IgD-negative memory B cell (primary cell): ENCODE results near the gene ELF4. TPM values are rescaled to one million over a fixed set of nuclear protein-coding genes. Genes with fewer than 3 reads are reported as not detected.

ENCODE experiments used
- H3K27ac Mint-ChIP-seq, 3 donors: one replicate each; pipeline ENCODE4 v1.8.0; 2020 to 2022; ENCODE audit warnings: mild to moderate bottlenecking in 3 of 3, mixed read lengths in 3 of 3, moderate library complexity in 1 of 3
- H3K27me3 Mint-ChIP-seq: one replicate; pipeline ENCODE4 v1.8.0; 2021; ENCODE audit warnings: mixed read lengths
- H3K36me3 Mint-ChIP-seq: one replicate; pipeline ENCODE4 v1.8.0; 2020; ENCODE audit warnings: mild to moderate bottlenecking, mixed read lengths
- H3K4me1 Mint-ChIP-seq, 3 donors: one replicate each; pipeline ENCODE4 v1.8.0; 2020 to 2022; ENCODE audit warnings: mixed read lengths in 3 of 3, mild to moderate bottlenecking in 1 of 3
- H3K4me3 Mint-ChIP-seq, 4 donors: one replicate each; pipeline ENCODE4 v1.8.0; 2020 to 2022; ENCODE audit warnings: mild to moderate bottlenecking in 4 of 4, mixed read lengths in 4 of 4, moderate library complexity in 3 of 4
- H3K9me3 Mint-ChIP-seq, 3 donors: one replicate each; pipeline ENCODE4 v1.8.0; 2020 to 2021; ENCODE audit warnings: mixed read lengths in 3 of 3, mild to moderate bottlenecking in 1 of 3
- polyA plus RNA-seq: library from polyadenylated mRNA; unstranded; fragments of 300-500 nt; fragmentation: Illumina TruSeq; gene quantifications from one replicate; pipeline ENCODE4 v1.2.3, GENCODE V29; 2021

Gene ELF4
- polyA plus RNA-seq, 1 donor from 2014 or later: 15.6 TPM

- peak overlapping the region in 1 of 3 donors; percentile 86 for H3K27ac Mint-ChIP-seq
- no peaks in the 10 kb centered on the region for H3K9me3 Mint-ChIP-seq
- no peaks in the 10 kb centered on the region for H3K27me3 Mint-ChIP-seq
- peaks cover 2% of the 10 kb centered on the region for H3K36me3 Mint-ChIP-seq
- H3K4me3 Mint-ChIP-seq: no peak overlapping the region
- peaks cover 0 to 5% (median 5%) of the 10 kb centered on the region in 3 donors for H3K4me1 Mint-ChIP-seq
These were observed 55.2 kb downstream of the ELF4 start for GRCh38 chrX:130055103-130055502.

GRCh38 chrX:130053236-130053635, 57.1 kb downstream of the ELF4 start:
- H3K36me3 Mint-ChIP-seq: peaks cover 3% of the 10 kb centered on the region
- H3K27ac Mint-ChIP-seq: no peak overlapping the region
- H3K27me3 Mint-ChIP-seq: no peaks in the 10 kb centered on the region
- H3K4me1 Mint-ChIP-seq: peaks cover 0 to 1% (median 0%) of the 10 kb centered on the region in 3 donors
- peaks cover 0 to 4% (median 0%) of the 10 kb centered on the region in 3 donors for H3K9me3 Mint-ChIP-seq
- H3K4me3 Mint-ChIP-seq: no peak overlapping the region

- peaks cover 6% of the 10 kb centered on the region for H3K36me3 Mint-ChIP-seq
- no peak overlapping the region for H3K27ac Mint-ChIP-seq
- peaks cover 0 to 1% (median 0%) of the 10 kb centered on the region in 3 donors for H3K4me1 Mint-ChIP-seq
- no peaks in the 10 kb centered on the region for H3K27me3 Mint-ChIP-seq
- no peak overlapping the region for H3K4me3 Mint-ChIP-seq
- peaks cover 0 to 4% (median 0%) of the 10 kb centered on the region in 3 donors for H3K9me3 Mint-ChIP-seq
These were observed 59.0 kb downstream of the ELF4 start for GRCh38 chrX:130051176-130051845.

DNA sequence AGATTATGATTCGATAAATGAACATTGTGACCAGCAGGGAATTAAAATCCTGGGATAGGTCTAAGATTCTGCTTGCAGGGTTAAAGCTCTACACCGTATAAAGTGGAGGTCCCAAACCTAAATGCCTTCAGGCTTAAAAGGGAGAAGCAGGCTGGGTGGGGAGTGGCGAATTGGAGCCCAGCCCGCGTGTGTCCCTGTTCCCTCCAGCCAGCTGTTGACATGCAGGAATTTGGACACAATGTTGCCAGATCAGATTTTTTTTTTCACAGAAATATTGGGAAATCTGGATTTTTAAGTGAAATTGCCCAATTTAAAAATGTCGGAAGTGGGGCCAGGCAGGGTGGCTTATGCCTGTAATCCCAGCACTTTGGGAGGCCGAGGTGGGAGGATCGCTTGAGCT, 60.5 kb downstream of the ELF4 start:
- no peak overlapping the region for H3K27ac Mint-ChIP-seq
- peaks cover 0 to 1% (median 0%) of the 10 kb centered on the region in 3 donors for H3K4me1 Mint-ChIP-seq
- H3K4me3 Mint-ChIP-seq: no peak overlapping the region
- no peaks in the 10 kb centered on the region for H3K27me3 Mint-ChIP-seq
- peaks cover 8% of the 10 kb centered on the region for H3K36me3 Mint-ChIP-seq
- H3K9me3 Mint-ChIP-seq: peaks cover 0 to 4% (median 1%) of the 10 kb centered on the region in 3 donors

DNA sequence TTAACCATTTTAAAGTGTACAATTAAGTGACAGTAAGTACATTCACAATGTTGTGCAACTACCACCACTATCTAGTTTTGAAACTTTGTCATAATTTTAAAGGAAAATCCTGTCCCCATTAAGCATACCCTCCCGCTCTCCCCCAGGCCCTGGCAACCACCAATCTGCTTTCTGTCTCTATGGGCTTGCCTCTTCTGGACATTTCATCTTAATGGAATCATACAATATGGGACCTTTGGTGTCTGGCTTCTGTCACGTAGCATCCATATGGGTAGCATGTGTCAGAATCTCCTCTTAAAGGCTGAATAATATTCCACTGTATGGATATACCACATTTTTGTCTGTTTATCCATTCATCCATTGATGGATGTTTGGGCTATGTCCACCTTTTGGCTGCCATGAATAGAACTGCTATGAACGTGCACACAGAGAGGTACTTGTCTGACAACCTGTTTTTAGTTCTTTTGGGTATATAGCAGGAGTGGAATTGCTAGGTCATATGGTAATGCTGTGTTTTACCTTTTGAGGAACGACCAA, 61.5 kb downstream of the ELF4 start:
- Mint-ChIP-seq H3K27ac (no peak overlapping the region), H3K36me3 (peaks cover 9% of the 10 kb centered on the region), H3K4me3 (no peak overlapping the region), H3K27me3 (no peaks in the 10 kb centered on the region), H3K9me3 (peaks cover 0 to 4% (median 1%) of the 10 kb centered on the region in 3 donors), H3K4me1 (peaks cover 0 to 1% (median 0%) of the 10 kb centered on the region in 3 donors)

DNA sequence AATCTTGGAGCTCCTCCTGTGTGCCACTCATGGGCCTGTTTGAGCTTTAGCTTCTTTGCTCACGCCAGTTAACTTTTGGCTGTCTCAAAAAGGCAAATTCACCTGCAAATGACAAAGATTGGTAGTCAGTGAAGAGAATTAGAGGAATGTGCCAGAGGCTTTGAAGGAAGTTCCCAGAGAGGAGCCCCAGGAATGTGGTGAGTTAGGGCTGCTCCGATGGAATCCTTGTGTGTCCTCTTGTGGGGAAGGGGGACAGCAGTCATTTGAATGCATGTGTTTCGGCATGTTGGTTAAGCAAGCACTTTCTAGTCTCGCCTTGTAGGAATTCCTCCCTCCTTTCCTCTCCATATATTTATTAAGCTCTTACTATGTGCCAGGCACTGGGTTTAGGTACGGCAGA, 62.9 kb downstream of the ELF4 start:
- no peak overlapping the region for H3K27ac Mint-ChIP-seq
- H3K27me3 Mint-ChIP-seq: no peaks in the 10 kb centered on the region
- peaks cover 9% of the 10 kb centered on the region for H3K36me3 Mint-ChIP-seq
- peaks cover 0 to 1% (median 0%) of the 10 kb centered on the region in 3 donors for H3K4me1 Mint-ChIP-seq
- H3K9me3 Mint-ChIP-seq: peaks cover 0 to 4% (median 1%) of the 10 kb centered on the region in 3 donors
- no peak overlapping the region for H3K4me3 Mint-ChIP-seq

GRCh38 chrX:130039847-130040246, 70.5 kb downstream of the ELF4 start:
- Mint-ChIP-seq H3K4me1 (no peaks in the 10 kb centered on the region), H3K4me3 (no peak overlapping the region), H3K9me3 (peaks cover 0 to 2% (median 0%) of the 10 kb centered on the region in 3 donors), H3K27ac (no peak overlapping the region), H3K36me3 (peaks cover 5% of the 10 kb centered on the region), H3K27me3 (no peaks in the 10 kb centered on the region)

DNA sequence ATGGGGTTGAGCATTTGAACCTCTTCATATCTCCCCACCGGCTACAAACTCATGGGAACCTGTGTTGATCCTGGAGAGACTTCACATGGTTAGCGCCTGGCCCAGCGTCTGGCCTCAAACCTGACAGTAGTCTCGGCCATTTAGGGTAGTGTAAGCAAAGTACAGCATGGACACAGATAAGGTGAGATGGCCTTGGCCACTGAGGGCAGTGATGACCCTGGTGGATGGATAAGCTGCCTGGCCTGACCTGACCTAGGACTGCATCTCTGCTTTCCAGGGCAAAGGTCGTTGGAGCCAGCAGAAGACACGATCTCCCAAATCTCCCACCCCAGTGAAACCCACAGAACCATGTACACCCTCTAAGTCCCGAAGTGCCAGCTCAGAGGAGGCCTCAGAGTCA, 76.1 kb downstream of the ELF4 start:
- Mint-ChIP-seq H3K9me3 (no peaks in the 10 kb centered on the region), H3K4me1 (peaks cover 0 to 2% (median 1%) of the 10 kb centered on the region in 3 donors), H3K27me3 (peaks cover 5% of the 10 kb centered on the region), H3K36me3 (peaks cover 1% of the 10 kb centered on the region), H3K4me3 (no peak overlapping the region), H3K27ac (no peak overlapping the region)

DNA sequence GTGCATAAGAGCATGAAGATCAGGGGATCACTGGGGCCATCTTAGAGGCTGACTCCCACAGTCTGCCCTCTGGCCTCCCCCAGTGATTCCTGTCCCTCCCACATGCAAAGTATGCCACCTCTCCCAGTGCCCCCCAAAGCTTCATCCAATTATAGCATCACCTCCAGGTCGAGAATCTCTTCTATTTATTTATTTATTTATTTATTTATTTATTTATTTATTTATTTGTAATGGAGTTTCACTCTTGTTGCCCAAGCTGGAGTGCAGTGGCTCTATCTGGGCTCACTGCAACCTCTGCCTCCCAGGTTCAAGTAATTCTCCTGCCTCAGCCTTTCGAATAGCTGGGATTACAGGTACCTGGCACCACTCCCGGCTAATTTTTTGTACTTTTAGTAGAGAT, 77.7 kb downstream of the ELF4 start:
- Mint-ChIP-seq H3K27ac (no peak overlapping the region), H3K4me3 (no peak overlapping the region), H3K4me1 (peaks cover 2 to 4% (median 4%) of the 10 kb centered on the region in 3 donors), H3K36me3 (peaks cover 1% of the 10 kb centered on the region), H3K9me3 (no peaks in the 10 kb centered on the region), H3K27me3 (peaks cover 5% of the 10 kb centered on the region)

- peaks cover 2 to 4% (median 4%) of the 10 kb centered on the region in 3 donors for H3K4me1 Mint-ChIP-seq
- H3K27me3 Mint-ChIP-seq: peaks cover 5% of the 10 kb centered on the region
- H3K27ac Mint-ChIP-seq: no peak overlapping the region
- no peaks in the 10 kb centered on the region for H3K36me3 Mint-ChIP-seq
- no peaks in the 10 kb centered on the region for H3K9me3 Mint-ChIP-seq
- no peak overlapping the region for H3K4me3 Mint-ChIP-seq
These were observed 79.5 kb downstream of the ELF4 start for GRCh38 chrX:130030826-130031225.

GRCh38 chrX:130028196-130028595, 82.1 kb downstream of the ELF4 start:
- H3K27me3 Mint-ChIP-seq: peaks cover 3% of the 10 kb centered on the region
- H3K9me3 Mint-ChIP-seq: no peaks in the 10 kb centered on the region
- peak overlapping the region in 1 of 4 donors; percentile 39 for H3K4me3 Mint-ChIP-seq
- no peaks in the 10 kb centered on the region for H3K36me3 Mint-ChIP-seq
- H3K27ac Mint-ChIP-seq: peak overlapping the region in 1 of 3 donors; percentile 59
- peaks cover 13 to 15% (median 14%) of the 10 kb centered on the region in 3 donors for H3K4me1 Mint-ChIP-seq

GRCh38 chrX:130027569-130027968, 82.7 kb downstream of the ELF4 start:
- H3K27me3 Mint-ChIP-seq: peaks cover 3% of the 10 kb centered on the region
- H3K4me1 Mint-ChIP-seq: peaks cover 13 to 15% (median 14%) of the 10 kb centered on the region in 3 donors
- H3K27ac Mint-ChIP-seq: no peak overlapping the region
- H3K9me3 Mint-ChIP-seq: no peaks in the 10 kb centered on the region
- no peak overlapping the region for H3K4me3 Mint-ChIP-seq
- H3K36me3 Mint-ChIP-seq: no peaks in the 10 kb centered on the region

- Mint-ChIP-seq H3K4me1 (peaks cover 13% of the 10 kb centered on the region in 3 donors), H3K27me3 (peaks cover 3% of the 10 kb centered on the region), H3K27ac (no peak overlapping the region), H3K9me3 (no peaks in the 10 kb centered on the region), H3K36me3 (no peaks in the 10 kb centered on the region), H3K4me3 (no peak overlapping the region)
These were observed 85.0 kb downstream of the ELF4 start for GRCh38 chrX:130025256-130025655.

- Mint-ChIP-seq H3K4me3 (peak overlapping the region; percentile 25 to 90 (median 60)), H3K36me3 (no peaks in the 10 kb centered on the region), H3K4me1 (peaks cover 13% of the 10 kb centered on the region in 3 donors), H3K27me3 (no peaks in the 10 kb centered on the region), H3K9me3 (no peaks in the 10 kb centered on the region), H3K27ac (peak overlapping the region; percentile 67 to 81 (median 73))
These were observed 86.2 kb downstream of the ELF4 start for GRCh38 chrX:130024127-130024526.

- Mint-ChIP-seq H3K27me3 (no peaks in the 10 kb centered on the region), H3K4me1 (peaks cover 9 to 13% (median 11%) of the 10 kb centered on the region in 3 donors), H3K36me3 (no peaks in the 10 kb centered on the region), H3K27ac (no peak overlapping the region), H3K9me3 (no peaks in the 10 kb centered on the region), H3K4me3 (no peak overlapping the region)
These were observed 89.5 kb downstream of the ELF4 start for GRCh38 chrX:130020661-130021324.
